Neuronal stem cell (in vitro differentiated cells): ENCODE measurements around the gene MPND.
A peak's percentile ranks its signal among the peaks of the same experiment; 100 is the strongest.

Source experiments
- DNase-seq: peaks from one replicate; pipeline ENCODE4 v3.0.0-alpha.2; 2013; ENCODE audit warnings: low spot score
- H2AFZ ChIP-seq: one replicate; pipeline ENCODE4 v1.6.1; 2013; ENCODE audit warnings: mild to moderate bottlenecking, low read length, inconsistent platforms
- H2AK5ac ChIP-seq: 2 replicates; pipeline ENCODE4 v1.6.1; 2013; ENCODE audit warnings: low read depth, mild to moderate bottlenecking, inconsistent platforms, low read length, moderate library complexity, mixed read lengths
- H2BK120ac ChIP-seq: 2 replicates; pipeline ENCODE4 v1.6.1; 2013; ENCODE audit warnings: low read depth, mild to moderate bottlenecking, inconsistent platforms, low read length, moderate library complexity, mixed read lengths
- H2BK12ac ChIP-seq: one replicate; pipeline ENCODE4 v1.6.1; 2013; ENCODE audit warnings: low read length, inconsistent platforms
- H2BK15ac ChIP-seq: 2 replicates; pipeline ENCODE4 v1.6.1; 2013; ENCODE audit warnings: mild to moderate bottlenecking, low read length, inconsistent platforms, mixed read lengths
- H2BK5ac ChIP-seq: one replicate; pipeline ENCODE4 v1.6.1; 2013; ENCODE audit warnings: inconsistent platforms, mild to moderate bottlenecking, low read length, moderate library complexity
- H3K14ac ChIP-seq: one replicate; pipeline ENCODE4 v1.6.1; 2013; ENCODE audit warnings: low read length, inconsistent platforms
- H3K18ac ChIP-seq: 2 replicates; pipeline ENCODE4 v1.6.1; 2013; ENCODE audit warnings: low read length, inconsistent platforms
- H3K23ac ChIP-seq: 2 replicates; pipeline ENCODE4 v1.6.1; 2013; ENCODE audit warnings: low read depth, mild to moderate bottlenecking, mixed read lengths, low read length, inconsistent platforms; ENCODE audit not compliant: poor library complexity
- H3K27ac ChIP-seq: replicated peaks from 3 replicates; pipeline ENCODE4 v1.5.1; 2013; ENCODE audit warnings: low read length, inconsistent platforms
- H3K27me3 ChIP-seq, 3 experiments: 2 replicates each; pipeline ENCODE4 v1.6.1; 2013; ENCODE audit warnings: low read length in 3 of 3, mild to moderate bottlenecking in 2 of 3, inconsistent platforms in 1 of 3, low read depth in 1 of 3, mixed read lengths in 1 of 3, moderate library complexity in 1 of 3; ENCODE audit not compliant: control insufficient read depth in 3 of 3, insufficient read depth in 3 of 3
- H3K36me3 ChIP-seq, 2 donors: replicated peaks in 1 of 2; 2 replicates each; pipeline ENCODE4 v1.6.1; 2013; ENCODE audit warnings: low read length in 2 of 2; ENCODE audit not compliant: control insufficient read depth in 2 of 2, insufficient read depth in 2 of 2
- H3K4ac ChIP-seq: 2 replicates; pipeline ENCODE4 v1.6.1; 2013; ENCODE audit warnings: inconsistent platforms, mild to moderate bottlenecking, low read length, moderate library complexity
- H3K4me1 ChIP-seq, 2 donors: 1 replicate in 1 of 2; 2 replicates in 1 of 2; pipeline ENCODE4 v1.6.1; 2013; ENCODE audit warnings: low read length in 2 of 2, low read depth in 1 of 2; ENCODE audit not compliant: control insufficient read depth in 2 of 2, insufficient read depth in 1 of 2
- H3K4me2 ChIP-seq: one replicate; pipeline ENCODE4 v1.6.1; 2013; ENCODE audit warnings: mild to moderate bottlenecking, low read length, inconsistent platforms; ENCODE audit not compliant: insufficient read depth, poor library complexity, severe bottlenecking
- H3K4me3 ChIP-seq, 2 donors: 2 replicates each; pipeline ENCODE4 v1.5.1; 2013; ENCODE audit warnings: low read length in 2 of 2, mild to moderate bottlenecking in 2 of 2, inconsistent platforms in 1 of 2, moderate library complexity in 1 of 2
- H3K79me1 ChIP-seq: one replicate; pipeline ENCODE4 v1.6.1; 2013; ENCODE audit warnings: low read depth, mild to moderate bottlenecking, inconsistent platforms, low read length, moderate library complexity
- H3K9ac ChIP-seq: one replicate; pipeline ENCODE4 v1.6.1; 2013; ENCODE audit warnings: mild to moderate bottlenecking, low read depth, low read length, inconsistent platforms; ENCODE audit not compliant: poor library complexity
- H3K9me3 ChIP-seq, 2 donors: replicated peaks in 1 of 2; 2 replicates each; pipeline versions ENCODE3 to v1.6.1; 2013; ENCODE audit warnings: low read length in 2 of 2, mild to moderate bottlenecking in 2 of 2, inconsistent platforms in 1 of 2, low read depth in 1 of 2, mixed read lengths in 1 of 2, moderate library complexity in 1 of 2; ENCODE audit not compliant: control insufficient read depth in 2 of 2, insufficient read depth in 1 of 2
- H4K8ac ChIP-seq: one replicate; pipeline ENCODE4 v1.6.1; 2013; ENCODE audit warnings: low read depth, mild to moderate bottlenecking, inconsistent platforms, low read length, moderate library complexity
- H4K91ac ChIP-seq: one replicate; pipeline ENCODE4 v1.6.1; 2013; ENCODE audit warnings: low read length, low read depth, mild to moderate bottlenecking, inconsistent platforms; ENCODE audit not compliant: poor library complexity
- WGBS, 2 donors: extraction: QIAGEN DNeasy Blood & Tissue Kit; methylation state at CpG; one replicate each; pipeline ENCODE4 v1.1.7; 2013; ENCODE audit warnings: missing lambda C conversion rate in 2 of 2, mixed read lengths in 1 of 2; ENCODE audit not compliant: insufficient read length in 2 of 2, insufficient replicate concordance in 1 of 2; ENCODE audit errors: extremely low coverage in 2 of 2; 5-methylcytosine and 5-hydroxymethylcytosine counted together

MPND gene

GRCh38 chr19:4305659-4306058 lies 37.7 kb upstream of the MPND start:
- Histone ChIP-seq H3K36me3 (peaks cover 17 to 36% of the 10 kb centered on the region in 2 donors), H2BK120ac (no peak overlapping the region), H3K18ac (peak overlapping the region; percentile 24), H3K79me1 (peaks cover 4% of the 10 kb centered on the region), H3K27me3 (no peaks in the 10 kb centered on the region), H3K4me2 (no peak overlapping the region), H3K27ac (no peak overlapping the region), H2BK15ac (no peak overlapping the region), H3K23ac (no peak overlapping the region), H3K14ac (no peak overlapping the region), H3K4ac (peak overlapping the region; percentile 60), H2BK5ac (peak overlapping the region; percentile 19), H4K91ac (peak overlapping the region; percentile 19), H3K4me3 (peak overlapping the region in 1 of 2 donors; percentile 51), H2AFZ (no peak overlapping the region), H3K9me3 (peaks cover 0 to 4% of the 10 kb centered on the region in 2 donors), H2BK12ac (no peak overlapping the region), H2AK5ac (peak overlapping the region; percentile 24), H3K4me1 (peaks cover 7% of the 10 kb centered on the region in 2 donors), H4K8ac (no peak overlapping the region), H3K9ac (peak overlapping the region; percentile 71)
- WGBS, 2 donors = no CpG with 5 or more reads among the region's 16 CpGs
- no peak for DNase-seq

GRCh38 chr19:4310247-4311121 lies 32.9 kb upstream of the MPND start:
- H2AFZ ChIP-seq = no peak overlapping the region
- H3K14ac ChIP-seq = no peak overlapping the region
- no peak for DNase-seq
- H4K8ac ChIP-seq = no peak overlapping the region
- H3K36me3 ChIP-seq = peaks cover 29 to 64% of the 10 kb centered on the region in 2 donors
- no peak overlapping the region for H3K4me3 ChIP-seq
- no peak overlapping the region for H2BK5ac ChIP-seq
- H3K27me3 ChIP-seq = no peaks in the 10 kb centered on the region
- no peak overlapping the region for H4K91ac ChIP-seq
- no peak overlapping the region for H2BK15ac ChIP-seq
- no peak overlapping the region for H3K9ac ChIP-seq
- no peak overlapping the region for H3K4me2 ChIP-seq
- no peak overlapping the region for H2AK5ac ChIP-seq
- no CpG with 5 or more reads among the region's 22 CpGs for WGBS, 2 donors
- H3K23ac ChIP-seq = peak overlapping the region; percentile 95
- no peak overlapping the region for H3K27ac ChIP-seq
- peaks cover 0 to 2% of the 10 kb centered on the region in 2 donors for H3K4me1 ChIP-seq
- no peak overlapping the region for H2BK120ac ChIP-seq
- peaks cover 2% of the 10 kb centered on the region for H3K79me1 ChIP-seq
- H3K4ac ChIP-seq = no peak overlapping the region
- H2BK12ac ChIP-seq = no peak overlapping the region
- no peak overlapping the region for H3K18ac ChIP-seq
- peaks cover 0 to 4% of the 10 kb centered on the region in 2 donors for H3K9me3 ChIP-seq

GRCh38 chr19:4313847-4314490 lies 29.4 kb upstream of the MPND start:
- WGBS, 2 donors = no CpG with 5 or more reads among the region's 12 CpGs

GRCh38 chr19:4316956-4317355 lies 26.4 kb upstream of the MPND start:
- Histone ChIP-seq H3K14ac (no peak overlapping the region), H4K8ac (no peak overlapping the region), H2BK12ac (no peak overlapping the region), H3K23ac (no peak overlapping the region), H3K27ac (no peak overlapping the region), H4K91ac (no peak overlapping the region), H2BK120ac (no peak overlapping the region), H2BK15ac (no peak overlapping the region), H3K36me3 (peaks cover 27 to 42% of the 10 kb centered on the region in 2 donors), H2AFZ (no peak overlapping the region), H3K4ac (no peak overlapping the region), H3K4me2 (no peak overlapping the region), H3K9me3 (peaks cover 6 to 10% of the 10 kb centered on the region in 2 donors), H3K18ac (no peak overlapping the region), H3K4me1 (no peaks in the 10 kb centered on the region), H2BK5ac (no peak overlapping the region), H3K27me3 (no peaks in the 10 kb centered on the region), H3K4me3 (no peak overlapping the region), H3K79me1 (no peaks in the 10 kb centered on the region), H3K9ac (no peak overlapping the region), H2AK5ac (no peak overlapping the region)
- DNase-seq = no peak
- no CpG with 5 or more reads among the region's 9 CpGs for WGBS, 2 donors

More at GRCh38 chr19:4313847-4314490, 29.4 kb upstream of the MPND start:
- peaks cover 2% of the 10 kb centered on the region for H3K79me1 ChIP-seq
- H2BK12ac ChIP-seq = no peak overlapping the region
- peaks cover 35 to 64% of the 10 kb centered on the region in 2 donors for H3K36me3 ChIP-seq
- no peak overlapping the region for H3K27ac ChIP-seq
- H2BK120ac ChIP-seq = no peak overlapping the region
- H4K91ac ChIP-seq = no peak overlapping the region
- no peak overlapping the region for H3K4me2 ChIP-seq
- peaks cover 4 to 5% of the 10 kb centered on the region in 2 donors for H3K9me3 ChIP-seq
- no peaks in the 10 kb centered on the region for H3K4me1 ChIP-seq
- no peak overlapping the region for H2BK15ac ChIP-seq
- no peaks in the 10 kb centered on the region for H3K27me3 ChIP-seq
- H3K14ac ChIP-seq = no peak overlapping the region
- H3K4ac ChIP-seq = no peak overlapping the region
- no peak overlapping the region for H3K23ac ChIP-seq
- H3K18ac ChIP-seq = no peak overlapping the region
- H2AK5ac ChIP-seq = no peak overlapping the region
- no peak overlapping the region for H4K8ac ChIP-seq
- no peak overlapping the region for H2AFZ ChIP-seq
- no peak overlapping the region for H3K9ac ChIP-seq
- no peak overlapping the region for H3K4me3 ChIP-seq
- DNase-seq = no peak
- H2BK5ac ChIP-seq = no peak overlapping the region
